Activated naive CD4-positive, alpha-beta T cell treated with anti-CD3 and anti-CD28 coated beads, Interleukin-2, amount 10 ng/mL, durations not matched to agents 7 days and 5 days (primary cell): ENCODE measurements around the gene SAP25.

Experiments
- CTCF ChIA-PET: fragments of 350-600 bp; sonication (Branson Sonifier 250); formaldehyde crosslinking; loops from one replicate; lab custom pipeline; 2021; ENCODE audit warnings: antibody characterized with exemption; lab: Charles Lee
- DNase-seq: peaks from one replicate; pipeline ENCODE4 v3.0.0-alpha.2; 2020
- H3K27ac Mint-ChIP-seq: one replicate; pipeline ENCODE4 v1.8.0; 2021; ENCODE audit warnings: mild to moderate bottlenecking, moderate library complexity, mixed read lengths
- H3K27me3 Mint-ChIP-seq: one replicate; pipeline ENCODE4 v1.8.0; 2021; ENCODE audit warnings: mild to moderate bottlenecking, mixed read lengths
- H3K36me3 Mint-ChIP-seq: one replicate; pipeline ENCODE4 v1.8.0; 2021; ENCODE audit warnings: mixed read lengths
- H3K4me1 Mint-ChIP-seq: one replicate; pipeline ENCODE4 v1.8.0; 2021; ENCODE audit warnings: mixed read lengths
- H3K4me3 Mint-ChIP-seq: one replicate; pipeline ENCODE4 v1.8.0; 2021; ENCODE audit warnings: mild to moderate bottlenecking, moderate library complexity, mixed read lengths
- H3K9me3 Mint-ChIP-seq: one replicate; pipeline ENCODE4 v1.8.0; 2021; ENCODE audit warnings: mixed read lengths

The SAP25 gene

DNA sequence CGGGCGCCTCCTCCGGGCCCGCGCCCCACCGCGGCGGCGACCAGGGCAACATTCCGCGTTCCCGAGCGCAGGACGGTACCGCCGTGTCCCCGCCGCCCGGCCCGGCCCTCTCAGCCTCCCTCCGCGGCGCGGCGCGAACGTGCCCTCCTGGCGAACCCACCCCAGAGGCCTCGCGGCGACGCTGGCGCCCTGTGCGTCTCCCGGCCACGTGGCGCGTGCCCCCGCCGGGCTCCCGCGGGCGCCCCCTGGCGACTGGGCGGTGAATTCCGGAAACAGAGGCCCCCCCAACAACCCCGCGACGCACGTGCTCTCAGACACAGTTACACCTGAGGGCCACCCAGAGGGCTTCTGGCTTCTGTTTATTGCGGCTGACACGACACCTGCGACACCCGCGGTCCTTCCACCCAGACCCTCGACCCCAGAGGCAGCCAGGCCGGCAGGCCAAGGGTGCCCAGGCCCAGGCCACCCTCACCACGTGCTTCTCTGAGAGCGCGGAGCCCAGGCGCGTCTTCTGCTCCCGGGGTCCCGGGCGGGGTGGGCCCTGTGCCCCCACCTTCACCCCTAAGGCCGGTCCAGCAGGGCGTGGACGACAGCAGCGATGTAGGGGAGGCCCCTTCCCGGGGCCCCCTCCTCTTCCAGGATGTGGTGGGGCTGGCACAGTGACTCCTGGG is at the start of gene SAP25:
Gene SAP25 (minus strand): TSS at position 210 of the 671 bp plus-strand sequence. CDS start 158 bp downstream, at position 52.
- DNase-seq = no peak
- Mint-ChIP-seq H3K4me1 (peaks cover 29% of the 10 kb centered on the region), H3K27me3 (peaks cover 30% of the 10 kb centered on the region), H3K36me3 (peaks cover 36% of the 10 kb centered on the region), H3K4me3 (no peak within 1 kb of the TSS), H3K9me3 (no peaks in the 10 kb centered on the region), H3K27ac (peak within 1 kb of the TSS; percentile 69)
- CTCF ChIA-PET = no interaction called here

DNA sequence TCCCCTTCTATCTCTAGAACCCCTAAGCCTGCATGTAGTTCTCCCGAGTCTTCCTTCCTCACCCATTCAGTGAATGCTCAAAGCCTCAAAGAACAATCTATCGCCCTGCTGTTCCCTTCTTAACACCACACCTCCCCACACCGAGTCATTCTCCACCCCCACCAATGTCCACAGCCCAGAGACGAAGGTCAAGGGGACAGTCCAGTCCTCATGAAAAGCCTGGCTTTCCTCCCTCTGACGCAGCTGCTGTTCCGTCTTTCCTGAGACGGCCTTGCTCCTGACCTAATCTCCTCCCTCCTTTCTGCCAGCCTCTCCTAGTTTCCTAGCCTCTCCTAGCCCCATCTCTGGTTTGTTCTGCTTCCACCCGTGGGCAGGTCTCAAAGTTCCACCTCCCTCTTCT is 47.9 kb upstream of the SAP25 start:
- no peak for DNase-seq
- Mint-ChIP-seq H3K9me3 (no peaks in the 10 kb centered on the region), H3K4me1 (peaks cover 51% of the 10 kb centered on the region), H3K27ac (no peak overlapping the region), H3K4me3 (no peak overlapping the region), H3K36me3 (peaks cover 19% of the 10 kb centered on the region), H3K27me3 (no peaks in the 10 kb centered on the region)
- CTCF ChIA-PET = interaction anchor here (2.1 kb wide), 1 partner anchor 8 kb away, joined by 4 read pairs; no protein-coding TSS in a partner anchor

DNA sequence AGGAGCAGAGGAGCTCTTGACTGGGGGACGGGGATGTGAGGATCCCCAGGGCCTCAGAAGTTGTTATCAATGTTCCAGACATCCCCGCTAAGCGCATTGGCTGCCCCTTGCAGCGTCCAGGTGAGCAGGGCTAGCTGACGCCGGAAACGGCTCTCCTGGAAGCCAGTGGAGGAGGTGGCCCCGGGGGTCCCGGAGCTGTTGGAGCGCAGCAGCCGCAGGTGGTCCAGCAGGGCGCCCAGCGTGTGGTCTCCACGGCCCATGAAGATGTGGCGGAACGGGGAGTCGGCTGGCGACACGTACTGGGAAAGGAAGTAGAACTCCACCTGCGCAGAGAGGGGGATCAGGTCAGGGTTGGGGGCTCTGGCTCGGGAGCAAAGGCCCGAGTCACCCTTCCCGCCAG is 47.1 kb upstream of the SAP25 start:
- Mint-ChIP-seq H3K36me3 (peaks cover 26% of the 10 kb centered on the region), H3K27me3 (no peaks in the 10 kb centered on the region), H3K4me1 (peaks cover 45% of the 10 kb centered on the region), H3K4me3 (no peak overlapping the region), H3K9me3 (no peaks in the 10 kb centered on the region), H3K27ac (no peak overlapping the region)
- CTCF ChIA-PET = interaction anchor here (0.7 to 2.1 kb wide), 2 partner anchors 9 to 12 kb away, joined by 3 to 4 read pairs; no protein-coding TSS in a partner anchor
- no peak for DNase-seq

DNA sequence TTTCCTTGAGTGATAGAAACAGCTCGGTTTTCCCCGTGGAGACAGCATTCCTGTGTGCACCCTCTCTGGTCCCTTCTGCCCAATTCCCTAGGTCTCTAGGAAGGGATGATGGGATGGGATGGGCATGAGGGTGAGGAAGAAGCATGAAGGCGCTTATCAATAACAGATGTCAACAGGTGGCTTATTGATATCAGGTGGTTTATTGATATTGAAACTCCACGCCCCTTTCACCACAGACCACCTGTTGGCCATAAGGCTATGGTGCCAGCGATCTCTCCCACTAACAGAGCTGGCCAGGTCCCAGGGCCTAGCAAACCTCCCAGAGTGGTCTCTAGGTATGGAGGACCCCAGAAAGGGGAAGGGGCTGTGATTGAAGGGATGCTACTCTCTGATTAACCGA is 46.5 kb upstream of the SAP25 start:
- H3K4me3 Mint-ChIP-seq = no peak overlapping the region
- H3K4me1 Mint-ChIP-seq = peaks cover 41% of the 10 kb centered on the region
- H3K36me3 Mint-ChIP-seq = peaks cover 28% of the 10 kb centered on the region
- H3K9me3 Mint-ChIP-seq = no peaks in the 10 kb centered on the region
- no peaks in the 10 kb centered on the region for H3K27me3 Mint-ChIP-seq
- DNase-seq = no peak
- CTCF ChIA-PET = interaction anchor here (2.1 kb wide), 1 partner anchor 10 kb away, joined by 4 read pairs; no protein-coding TSS in a partner anchor
- no peak overlapping the region for H3K27ac Mint-ChIP-seq

DNA sequence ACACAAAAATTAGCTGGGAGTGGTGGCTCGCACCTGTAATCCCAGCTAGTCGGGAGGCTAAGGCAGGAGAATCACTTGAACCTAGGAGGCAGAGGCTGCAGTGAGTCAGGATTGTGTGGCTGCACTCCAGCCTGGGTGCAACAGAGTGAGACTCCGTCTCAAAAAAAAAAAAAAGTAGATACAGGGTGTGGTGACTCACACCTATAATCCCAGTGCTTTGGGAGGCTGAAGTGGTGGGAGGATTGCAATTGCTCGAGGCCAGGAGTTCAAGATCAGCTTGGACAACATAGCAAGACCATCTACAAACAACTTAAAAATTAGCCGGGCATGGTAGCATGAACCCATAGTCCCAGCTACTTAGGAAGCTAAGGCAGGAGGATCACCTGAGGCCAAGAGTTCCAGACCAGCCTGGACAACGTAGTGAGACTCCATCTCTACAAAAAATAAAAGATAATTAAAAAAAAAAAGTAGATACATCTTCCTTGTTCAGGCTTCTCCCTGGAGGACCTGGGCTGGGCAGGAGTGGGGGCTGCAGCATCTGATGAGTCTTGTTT is 40.7 kb upstream of the SAP25 start:
- Mint-ChIP-seq H3K4me1 (peaks cover 33% of the 10 kb centered on the region), H3K4me3 (peak overlapping the region; percentile 91), H3K27ac (no peak overlapping the region)

DNA sequence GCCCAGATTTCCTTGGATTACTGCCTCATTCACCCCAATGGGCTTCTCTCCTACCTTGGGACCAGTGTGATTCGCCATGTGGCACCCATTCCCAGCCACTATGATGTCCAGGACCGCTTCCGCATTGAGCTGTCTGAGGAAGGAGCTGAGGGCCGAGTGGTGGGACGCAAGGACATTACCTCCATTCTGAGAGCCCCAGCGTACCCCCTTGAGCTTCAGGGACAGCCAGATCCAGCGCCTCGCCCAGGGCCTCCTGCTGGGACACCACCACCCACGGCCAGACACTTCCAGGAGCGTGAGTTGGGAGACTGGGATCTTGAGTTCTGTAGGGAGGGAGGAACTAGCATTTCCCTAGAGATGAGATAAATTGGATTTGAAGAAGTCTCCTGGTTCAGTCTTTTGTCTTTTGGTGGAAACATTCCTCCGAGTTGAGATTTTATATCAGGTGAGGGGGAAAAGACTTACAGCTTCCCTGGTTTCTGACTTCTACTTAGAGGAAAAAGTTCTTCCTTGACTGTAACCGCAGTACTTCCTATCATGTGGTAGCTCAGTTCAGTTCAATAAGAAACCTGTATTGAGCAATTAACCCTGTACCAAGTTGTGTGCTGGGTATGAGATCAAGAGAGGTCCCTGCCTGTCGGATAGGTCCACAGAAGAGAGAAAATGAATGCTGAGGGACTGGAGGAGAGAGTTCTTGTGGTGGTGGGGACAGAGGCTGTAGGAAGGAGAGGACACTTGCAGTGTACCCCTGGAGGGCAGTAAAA is 39.9 kb upstream of the SAP25 start:
- H3K27me3 Mint-ChIP-seq = peaks cover 10% of the 10 kb centered on the region
- H3K36me3 Mint-ChIP-seq = peaks cover 21% of the 10 kb centered on the region
- peak overlapping the region; percentile 91 for H3K4me3 Mint-ChIP-seq
- H3K27ac Mint-ChIP-seq = peak overlapping the region; percentile 14
- peaks cover 33% of the 10 kb centered on the region for H3K4me1 Mint-ChIP-seq
- CTCF ChIA-PET = interaction anchor here (0.7 to 3.1 kb wide), 7 partner anchors 15 to 102 kb away, joined by 3 to 22 read pairs (median 4); partner anchors contain the start of gene GIGYF1
- DNase-seq = no peak
- no peaks in the 10 kb centered on the region for H3K9me3 Mint-ChIP-seq

More for the DNA sequence above, 40.7 kb upstream of the SAP25 start:
- peaks cover 21% of the 10 kb centered on the region for H3K36me3 Mint-ChIP-seq
- CTCF ChIA-PET = interaction anchor here (0.8 to 3.1 kb wide), 4 partner anchors 14 to 77 kb away, joined by 3 to 22 read pairs (median 4); partner anchors contain the start of gene GIGYF1
- H3K9me3 Mint-ChIP-seq = no peaks in the 10 kb centered on the region
- H3K27me3 Mint-ChIP-seq = peaks cover 8% of the 10 kb centered on the region
- DNase-seq = no peak

DNA sequence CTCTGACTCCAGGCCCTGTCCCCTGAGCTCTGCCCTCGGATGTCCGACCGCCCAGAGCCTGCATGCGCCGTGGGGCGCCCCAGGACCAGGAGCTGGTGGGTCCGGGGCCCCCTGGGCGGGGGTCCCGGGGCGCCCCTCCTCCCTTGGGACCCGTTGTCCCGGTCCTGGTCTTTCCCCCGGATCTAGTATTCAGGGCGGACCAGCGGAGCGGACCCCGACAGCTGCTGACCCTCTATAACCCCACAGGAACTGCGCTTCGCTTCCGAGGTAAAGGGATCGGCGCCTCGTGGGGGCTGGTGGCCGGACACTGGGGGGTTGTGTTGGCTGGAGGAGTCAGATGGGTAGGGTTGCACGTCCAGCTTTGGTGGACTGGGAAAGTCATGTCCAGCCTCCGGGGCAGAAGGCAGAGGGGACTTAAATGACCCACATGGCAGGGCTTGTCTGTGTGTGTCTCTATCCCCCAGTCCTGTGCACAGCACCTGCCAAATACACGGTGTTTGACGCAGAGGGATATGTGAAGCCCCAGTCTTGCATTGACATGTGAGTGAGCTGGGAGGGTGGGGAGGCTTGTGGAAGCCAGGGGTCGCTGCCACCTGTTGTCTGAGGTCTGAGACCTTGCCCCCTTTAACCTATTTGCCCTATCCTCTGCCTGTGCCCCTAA is 39.2 kb upstream of the SAP25 start:
- CTCF ChIA-PET = interaction anchor here (0.5 to 3.1 kb wide), 9 partner anchors 14 to 101 kb away, joined by 3 to 22 read pairs (median 3); partner anchors contain the start of genes GIGYF1 and LRCH4
- H3K36me3 Mint-ChIP-seq = peaks cover 21% of the 10 kb centered on the region
- H3K27ac Mint-ChIP-seq = peak overlapping the region; percentile 99
- H3K9me3 Mint-ChIP-seq = no peaks in the 10 kb centered on the region
- peak overlapping the region; percentile 91 for H3K4me3 Mint-ChIP-seq
- peak; percentile 58 for DNase-seq
- H3K27me3 Mint-ChIP-seq = peaks cover 15% of the 10 kb centered on the region
- H3K4me1 Mint-ChIP-seq = peaks cover 33% of the 10 kb centered on the region

DNA sequence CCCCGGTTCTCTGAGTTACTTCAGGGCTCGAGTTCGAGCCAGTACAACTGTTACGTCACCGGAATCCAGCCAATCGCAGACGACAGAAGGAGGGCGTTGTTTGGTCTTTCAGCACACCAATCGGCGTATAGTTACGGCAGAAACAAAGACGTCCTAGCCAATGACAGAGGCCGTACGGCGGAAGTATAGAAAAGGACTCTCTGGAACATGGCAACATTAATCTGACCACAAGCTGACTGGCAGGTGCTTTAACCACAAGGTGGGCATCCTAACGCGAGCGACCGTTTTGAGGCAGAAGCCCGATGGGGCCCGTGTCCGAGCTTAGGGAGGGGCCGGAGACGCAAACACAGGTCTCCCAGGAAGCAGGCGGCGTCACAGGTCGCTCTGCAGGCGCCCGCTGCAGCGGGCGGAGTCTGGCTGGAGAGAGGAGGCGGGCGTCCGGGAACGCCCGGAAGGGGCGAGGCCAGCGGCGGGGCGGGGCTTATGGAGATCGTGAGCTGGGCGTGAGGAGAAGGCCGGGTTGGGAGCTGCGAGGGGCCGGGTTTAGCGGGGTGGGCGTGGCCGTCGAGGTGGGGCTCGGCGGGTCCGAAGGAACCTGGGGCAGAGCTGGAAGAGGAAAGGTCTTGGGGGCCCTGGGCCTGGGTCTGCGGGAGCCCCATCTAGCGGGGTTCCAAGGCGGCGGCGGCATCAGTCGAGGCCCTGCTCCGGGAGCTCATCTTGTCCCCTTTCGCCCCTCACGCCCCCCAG is 38.5 kb upstream of the SAP25 start, which contains the start of gene MOSPD3:
Gene MOSPD3 (plus strand): TSS at position 558 of the 747 bp plus-strand sequence. CDS start 252 bp downstream, outside the sequence.
- peak; percentile 99 for DNase-seq
- H3K4me1 Mint-ChIP-seq = peaks cover 38% of the 10 kb centered on the region
- peak within 1 kb of the TSS; percentile 99 for H3K27ac Mint-ChIP-seq
- H3K36me3 Mint-ChIP-seq = peaks cover 21% of the 10 kb centered on the region
- H3K4me3 Mint-ChIP-seq = peak within 1 kb of the TSS; percentile 91
- CTCF ChIA-PET = interaction anchor here (0.8 to 3.1 kb wide), 8 partner anchors 15 to 129 kb away, joined by 3 to 22 read pairs (median 4); partner anchors contain the start of genes GIGYF1 and LRCH4
- H3K9me3 Mint-ChIP-seq = no peaks in the 10 kb centered on the region
- peaks cover 22% of the 10 kb centered on the region for H3K27me3 Mint-ChIP-seq

DNA sequence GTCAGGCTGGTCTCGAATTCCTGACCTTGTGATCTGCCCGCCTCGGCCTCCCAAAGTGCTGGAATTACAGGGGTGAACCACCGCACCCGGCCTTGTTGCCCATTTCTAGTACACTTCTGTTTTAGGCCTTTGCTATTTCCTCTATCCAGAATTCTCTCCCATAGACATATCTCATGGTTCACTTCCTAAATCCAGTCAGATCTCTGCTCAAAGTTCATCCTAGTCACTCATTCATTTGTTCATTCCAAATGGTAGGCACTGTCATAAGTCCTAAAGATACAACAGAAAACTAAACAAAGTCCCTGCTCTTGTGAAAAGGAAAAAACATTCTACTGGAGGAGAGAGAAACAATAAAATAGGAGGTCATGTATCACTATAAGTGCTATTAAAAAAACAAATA is 36.3 kb upstream of the SAP25 start:
- Mint-ChIP-seq H3K4me3 (peak overlapping the region; percentile 2), H3K36me3 (peaks cover 8% of the 10 kb centered on the region), H3K27ac (no peak overlapping the region), H3K9me3 (no peaks in the 10 kb centered on the region), H3K27me3 (peaks cover 41% of the 10 kb centered on the region), H3K4me1 (peaks cover 44% of the 10 kb centered on the region)
- CTCF ChIA-PET = no interaction called here
- DNase-seq = no peak

DNA sequence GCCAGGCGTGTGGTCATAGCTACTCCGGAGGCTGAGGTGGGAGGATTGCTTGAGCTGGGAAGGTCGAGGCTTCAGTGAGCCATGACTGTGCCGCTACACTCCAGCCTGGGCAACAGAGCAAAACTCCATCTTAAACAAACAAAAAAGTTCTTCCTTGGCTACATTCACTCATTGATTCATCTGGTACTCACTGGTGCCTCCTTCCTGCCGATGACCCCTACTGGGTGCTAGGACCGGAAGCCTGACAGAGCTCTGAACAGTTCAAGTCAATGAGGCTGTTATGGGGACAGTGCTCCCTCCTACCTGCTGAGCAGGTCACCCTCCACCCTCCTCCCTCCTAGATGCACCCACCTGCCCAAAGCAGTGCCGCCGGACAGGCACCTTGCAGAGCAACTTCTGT is 33.4 kb upstream of the SAP25 start:
- H3K4me1 Mint-ChIP-seq = peaks cover 40% of the 10 kb centered on the region
- no peaks in the 10 kb centered on the region for H3K36me3 Mint-ChIP-seq
- CTCF ChIA-PET = interaction anchor here (1.2 kb wide), 1 partner anchor 146 kb away, joined by 5 read pairs; no protein-coding TSS in a partner anchor
- no peak overlapping the region for H3K27ac Mint-ChIP-seq
- peaks cover 60% of the 10 kb centered on the region for H3K27me3 Mint-ChIP-seq
- no peaks in the 10 kb centered on the region for H3K9me3 Mint-ChIP-seq
- DNase-seq = no peak
- H3K4me3 Mint-ChIP-seq = peak overlapping the region; percentile 27

DNA sequence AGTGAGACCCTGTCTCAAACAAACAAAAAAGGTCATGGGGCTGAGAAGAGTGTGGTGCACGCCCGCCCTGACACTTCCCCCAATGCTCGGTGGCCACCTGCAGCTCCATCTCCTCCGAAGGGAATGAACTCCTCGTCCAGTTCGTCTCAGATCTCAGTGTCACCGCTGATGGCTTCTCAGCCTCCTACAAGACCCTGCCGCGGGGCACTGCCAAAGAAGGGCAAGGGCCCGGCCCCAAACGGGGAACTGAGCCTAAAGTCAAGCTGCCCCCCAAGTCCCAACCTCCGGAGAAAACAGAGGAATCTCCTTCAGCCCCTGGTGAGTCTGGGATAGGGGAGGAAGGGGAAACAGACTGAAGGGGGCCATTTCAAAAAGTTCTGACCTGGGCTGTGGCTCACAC is 32.6 kb upstream of the SAP25 start:
- Mint-ChIP-seq H3K27ac (no peak overlapping the region), H3K4me3 (peak overlapping the region; percentile 88), H3K36me3 (no peaks in the 10 kb centered on the region), H3K9me3 (no peaks in the 10 kb centered on the region), H3K4me1 (peaks cover 40% of the 10 kb centered on the region), H3K27me3 (peaks cover 68% of the 10 kb centered on the region)
- DNase-seq = no peak
- CTCF ChIA-PET = interaction anchor here (1.2 to 1.8 kb wide), 3 partner anchors 23 to 145 kb away, joined by 4 to 6 read pairs (median 5); no protein-coding TSS in a partner anchor

DNA sequence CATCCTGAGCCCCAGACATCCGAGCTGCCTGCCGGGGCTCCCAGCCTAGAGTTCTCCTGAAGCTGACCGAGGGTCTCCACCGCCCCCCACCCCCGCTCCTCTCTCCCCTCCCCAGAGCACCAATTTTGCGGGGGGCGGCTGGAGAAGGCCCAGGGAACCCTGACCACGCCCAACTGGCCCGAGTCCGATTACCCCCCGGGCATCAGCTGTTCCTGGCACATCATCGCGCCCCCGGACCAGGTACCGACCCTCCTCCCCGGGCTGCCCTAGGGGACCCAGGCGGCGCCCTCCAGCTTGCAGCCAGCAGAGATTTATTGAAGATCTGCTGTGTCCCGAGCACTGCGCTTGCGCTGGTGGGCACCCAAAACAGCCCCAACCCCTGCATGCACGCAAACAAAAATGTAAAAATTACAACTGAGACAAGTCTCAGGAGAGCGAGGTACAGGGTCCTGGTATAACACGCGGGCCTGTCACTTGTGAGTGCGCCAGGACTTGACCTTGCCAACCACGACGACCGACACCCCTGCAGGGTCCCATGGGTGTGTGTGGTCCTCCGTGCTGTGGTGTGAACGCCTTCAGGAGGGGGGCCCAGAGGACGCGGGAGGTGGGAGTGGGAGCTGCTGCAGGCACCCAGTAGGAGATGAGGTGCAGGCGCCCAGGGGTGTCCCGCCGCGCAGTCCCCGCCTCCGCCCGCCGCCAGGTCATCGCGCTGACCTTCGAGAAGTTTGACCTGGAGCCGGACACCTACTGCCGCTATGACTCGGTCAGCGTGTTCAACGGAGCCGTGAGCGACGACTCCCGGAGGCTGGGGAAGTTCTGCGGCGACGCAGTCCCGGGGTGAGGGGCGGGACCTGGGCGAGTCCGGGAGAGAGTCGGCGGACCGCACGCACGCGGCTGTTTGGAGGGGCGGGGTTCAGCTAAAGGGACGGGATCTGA is 31.5 kb upstream of the SAP25 start:
- peak; percentile 71 for DNase-seq
- H3K4me1 Mint-ChIP-seq = peaks cover 34% of the 10 kb centered on the region
- H3K27ac Mint-ChIP-seq = peak overlapping the region; percentile 79
- H3K36me3 Mint-ChIP-seq = no peaks in the 10 kb centered on the region
- CTCF ChIA-PET = interaction anchor here (0.6 to 1.8 kb wide), 7 partner anchors 18 to 86 kb away, joined by 3 to 6 read pairs (median 4); no protein-coding TSS in a partner anchor
- peaks cover 65% of the 10 kb centered on the region for H3K27me3 Mint-ChIP-seq
- peak overlapping the region; percentile 88 for H3K4me3 Mint-ChIP-seq
- H3K9me3 Mint-ChIP-seq = no peaks in the 10 kb centered on the region
